Measurements from ENCODE around the gene TMUB1.

- TF ChIP-seq GATA2 (IDR thresholded peaks at IDR 0.05; ENCODE audit: low read depth, low read length) (no peak), GATA3 (IDR thresholded peaks at IDR 0.05; ENCODE audit: low read depth, low read length) (no peak)
Observed at GRCh38 chr7:151094675-151095074, 11.4 kb upstream of the TMUB1 start.
